Non-pigmented ciliary epithelial cell (primary cell): ENCODE data around the gene TLCD1.
A peak's percentile ranks its signal among the peaks of the same experiment; 100 is the strongest.
"Not testable (repeated sequence)": the region's sequence is repeated elsewhere in the genome, so short reads cannot be mapped to it uniquely, and the experiment has no call there.

Experiments
- DNase-seq: peaks from one replicate; pipeline ENCODE4 v3.0.0-alpha.2; 2010; ENCODE audit warnings: low read depth

TLCD1 gene

DNA sequence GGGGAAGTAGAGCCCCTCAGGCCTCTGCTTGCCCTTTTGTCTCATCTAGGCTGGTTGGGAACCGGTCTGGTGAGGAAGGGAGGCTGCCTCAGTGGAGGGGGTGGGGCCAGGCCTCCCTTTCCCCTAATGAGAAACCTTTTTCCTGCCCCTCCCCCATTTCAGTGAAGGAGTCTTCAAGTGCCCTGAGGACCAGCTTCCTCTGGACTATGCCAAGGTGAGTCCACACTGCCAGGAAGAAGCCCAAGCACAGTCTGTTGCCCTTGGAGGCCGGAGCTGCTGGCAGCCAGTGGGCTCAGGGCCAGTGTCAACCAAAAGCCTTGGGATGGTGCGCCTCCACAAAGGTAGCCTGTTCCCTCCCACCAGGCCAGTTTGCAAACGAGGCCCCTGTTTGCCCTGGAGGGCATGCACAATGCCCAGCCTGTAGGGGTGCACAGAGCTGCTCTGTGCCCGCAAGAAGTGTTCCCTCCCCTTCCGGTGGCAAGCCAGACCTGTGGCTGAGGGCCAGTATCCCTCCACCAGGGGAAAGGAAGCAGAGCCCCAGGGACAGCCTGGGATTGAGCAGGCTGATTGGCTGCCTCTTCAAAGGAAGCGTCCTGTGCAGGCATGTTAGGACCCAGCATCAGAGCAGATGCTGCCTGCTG, 21.1 kb upstream of the TLCD1 start:
- no peak for DNase-seq

DNA sequence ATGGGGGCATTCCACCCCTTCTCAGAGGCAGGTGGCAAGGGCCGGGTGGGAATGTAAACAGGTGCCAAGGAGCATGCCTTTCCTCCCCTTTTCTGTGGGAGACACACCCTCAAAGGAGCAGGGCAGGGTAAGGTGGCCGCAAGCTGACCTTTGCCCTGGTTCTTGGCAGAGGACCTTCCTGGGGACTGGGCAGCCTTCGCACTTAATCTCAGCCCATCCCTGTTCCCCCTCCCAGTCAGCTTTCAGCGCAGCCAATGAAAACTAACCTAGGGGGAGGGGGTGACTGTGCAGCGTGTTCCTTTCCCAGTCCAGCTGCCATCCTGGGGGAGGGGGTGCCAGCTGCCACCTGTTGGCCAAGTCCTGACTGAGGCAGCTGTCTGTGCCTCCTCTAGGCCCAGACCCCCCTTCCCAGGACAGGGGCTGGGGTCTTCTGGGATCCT, 20.6 kb upstream of the TLCD1 start:
- no peak for DNase-seq

- no peak for DNase-seq
These were observed 19.9 kb upstream of the TLCD1 start for GRCh38 chr17:28745786-28746411.

DNA sequence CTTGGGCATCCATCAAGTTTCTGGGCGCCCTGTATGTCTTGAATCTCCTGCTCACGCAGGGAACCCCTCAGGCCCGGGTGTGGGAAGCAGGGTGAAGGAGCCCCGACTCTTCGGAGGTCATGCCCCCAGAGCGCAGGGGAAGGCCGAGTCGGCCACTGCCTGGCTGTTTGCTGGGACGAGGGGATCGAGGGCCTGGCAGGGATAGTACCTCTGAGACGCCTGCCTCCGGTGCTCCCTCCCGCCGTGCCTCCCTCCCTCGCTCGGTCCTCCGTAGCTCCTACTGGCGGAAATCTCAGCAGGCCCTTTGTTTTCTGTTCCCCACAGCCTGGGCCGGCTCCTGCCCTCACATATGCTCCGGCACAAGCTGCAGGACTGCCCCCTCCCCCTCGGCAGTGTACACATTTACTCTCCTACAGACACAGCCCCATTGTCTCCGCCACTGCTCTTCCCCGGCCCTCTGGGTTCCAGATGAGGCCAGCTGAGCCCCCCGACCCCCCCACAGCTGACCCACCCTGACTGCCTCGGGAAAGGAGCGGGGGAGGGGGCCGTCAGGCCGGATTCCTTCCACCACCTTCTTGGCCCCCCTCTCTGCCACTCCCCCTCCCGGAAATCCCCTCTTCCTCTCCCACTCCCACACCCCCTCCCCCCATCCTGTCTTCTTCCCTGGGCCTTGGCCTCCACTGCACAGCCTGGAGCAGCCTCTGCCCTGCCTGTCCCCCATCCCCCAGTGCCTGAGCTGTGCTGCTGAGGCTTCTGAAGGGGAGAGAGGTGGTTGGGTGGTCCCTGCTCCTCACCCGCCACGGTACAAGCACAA, 19.1 kb upstream of the TLCD1 start:
- no peak for DNase-seq

DNA sequence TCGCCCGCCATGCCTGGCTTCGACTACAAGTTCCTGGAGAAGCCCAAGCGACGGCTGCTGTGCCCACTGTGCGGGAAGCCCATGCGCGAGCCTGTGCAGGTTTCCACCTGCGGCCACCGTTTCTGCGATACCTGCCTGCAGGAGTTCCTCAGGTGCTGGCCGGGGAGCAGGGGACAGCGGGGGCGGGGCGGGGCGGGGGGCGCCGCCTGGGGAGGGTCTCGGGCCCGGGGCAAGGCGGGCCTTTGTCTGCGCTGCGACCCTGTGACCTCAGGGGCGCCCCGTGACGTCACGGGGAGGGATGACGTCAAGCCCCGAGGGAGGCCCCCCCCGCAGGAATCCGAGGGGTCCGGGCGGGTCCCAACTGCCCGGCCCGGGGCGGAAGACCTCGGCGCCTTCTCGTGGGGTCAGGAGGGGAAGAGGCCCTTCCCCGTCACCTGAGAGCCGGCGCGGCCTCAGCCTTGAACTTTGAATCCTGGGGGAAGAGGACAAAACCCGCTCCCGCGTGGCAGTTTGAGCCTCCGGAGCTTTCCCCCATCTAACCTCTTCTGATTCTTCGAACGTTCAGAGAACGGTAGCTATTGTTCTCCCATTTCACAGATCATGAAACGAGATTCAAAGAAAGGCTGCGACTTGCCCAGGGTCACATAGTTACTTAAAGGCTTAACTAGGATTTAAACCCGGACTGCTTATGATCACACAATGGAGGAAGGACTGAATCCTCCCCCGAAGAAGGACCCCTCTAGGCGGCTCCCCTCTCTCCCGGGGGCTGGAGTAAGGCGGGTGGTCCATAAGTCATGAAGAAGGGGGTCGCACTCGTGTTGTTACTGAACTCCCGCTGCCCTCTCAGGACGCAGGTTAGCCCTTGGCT, 18.3 kb upstream of the TLCD1 start:
- DNase-seq, result no peak

- DNase-seq, result peak; percentile 78
These were observed 17.4 kb upstream of the TLCD1 start, which contains the start of gene TRAF4 for GRCh38 chr17:28743243-28744103. Gene TRAF4, plus strand, starts transcription at chr17:28744011. Its CDS starts 102 bp downstream, at chr17:28744113.

DNA sequence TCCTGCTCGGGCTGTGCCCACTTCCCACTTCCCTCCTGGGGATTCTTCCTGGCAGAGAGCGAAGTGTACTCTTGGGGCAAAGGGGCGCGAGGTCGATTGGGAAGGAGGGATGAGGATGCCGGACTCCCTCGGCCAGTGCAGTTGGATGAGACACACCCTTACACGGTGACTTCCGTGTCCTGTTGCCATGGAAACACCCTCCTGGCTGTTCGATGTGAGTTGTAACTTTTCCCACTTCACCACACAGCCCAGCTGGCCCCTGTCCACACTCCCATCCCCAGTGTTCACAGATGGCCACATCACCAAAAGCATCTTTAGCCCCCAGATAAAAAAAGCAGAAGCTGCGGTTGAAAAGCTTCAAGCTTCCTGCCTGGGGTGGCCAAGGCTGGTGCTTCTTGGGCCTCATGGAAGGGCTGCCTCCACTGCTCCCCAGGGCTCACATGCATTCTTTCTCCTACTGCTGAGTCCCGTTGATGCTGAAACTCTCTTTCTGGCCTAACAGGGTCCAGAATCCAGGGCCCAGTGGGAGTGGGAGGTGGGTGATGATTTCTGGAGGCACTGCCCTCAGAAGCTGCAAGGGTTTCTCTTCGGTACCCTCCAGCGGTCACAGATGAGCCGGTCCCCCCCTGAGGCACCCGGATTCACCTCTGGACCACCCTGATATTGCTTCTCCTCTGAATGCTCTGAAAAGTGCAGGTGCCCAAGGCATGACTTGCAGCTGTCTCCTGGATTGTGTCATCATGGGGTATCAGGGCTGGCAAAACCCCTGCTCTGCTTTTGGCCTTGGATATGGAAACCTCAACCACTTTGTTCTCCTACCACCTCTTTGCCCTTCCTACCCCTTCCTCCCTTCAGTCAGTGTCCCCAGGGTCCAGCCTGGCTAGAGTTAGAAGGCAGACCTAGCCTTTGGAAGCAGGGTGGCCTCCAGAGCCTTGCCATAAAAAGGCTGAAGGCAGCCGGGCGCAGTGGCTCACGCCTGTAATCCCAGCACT, 15.6 kb upstream of the TLCD1 start:
- no peak for DNase-seq

GRCh38 chr17:28740406-28741357, 14.6 kb upstream of the TLCD1 start:
- no peak for DNase-seq

DNA sequence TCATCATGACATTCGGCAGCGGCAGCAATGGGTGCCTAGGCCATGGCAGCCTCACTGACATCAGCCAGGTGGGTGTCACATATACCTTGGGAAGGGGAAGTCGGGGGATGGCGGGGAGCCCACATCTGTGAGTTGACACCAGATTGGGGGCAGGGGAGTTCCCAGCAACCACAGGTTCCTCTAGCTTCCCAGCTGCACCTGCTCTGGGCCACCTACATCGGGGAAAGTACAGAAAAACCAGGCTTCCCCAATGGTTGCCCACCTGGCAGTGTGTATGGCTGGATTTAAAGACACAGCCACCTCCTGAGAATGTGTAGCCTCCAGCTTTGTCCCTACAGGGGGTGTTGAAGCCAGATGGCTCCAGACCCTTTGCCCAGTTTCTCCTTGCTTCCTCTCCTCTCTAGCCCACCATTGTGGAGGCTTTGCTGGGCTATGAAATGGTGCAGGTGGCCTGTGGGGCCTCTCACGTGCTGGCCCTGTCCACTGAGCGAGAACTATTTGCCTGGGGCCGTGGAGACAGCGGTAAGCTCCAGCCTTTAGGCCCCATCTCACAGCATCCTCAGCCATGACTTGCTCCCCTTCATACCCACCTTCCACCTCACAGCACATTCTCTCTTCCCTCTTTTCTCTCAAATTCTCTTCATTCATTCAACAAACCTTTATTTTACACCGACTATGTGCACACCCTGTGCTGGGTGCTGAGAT, 12.8 kb upstream of the TLCD1 start:
- no peak for DNase-seq

DNA sequence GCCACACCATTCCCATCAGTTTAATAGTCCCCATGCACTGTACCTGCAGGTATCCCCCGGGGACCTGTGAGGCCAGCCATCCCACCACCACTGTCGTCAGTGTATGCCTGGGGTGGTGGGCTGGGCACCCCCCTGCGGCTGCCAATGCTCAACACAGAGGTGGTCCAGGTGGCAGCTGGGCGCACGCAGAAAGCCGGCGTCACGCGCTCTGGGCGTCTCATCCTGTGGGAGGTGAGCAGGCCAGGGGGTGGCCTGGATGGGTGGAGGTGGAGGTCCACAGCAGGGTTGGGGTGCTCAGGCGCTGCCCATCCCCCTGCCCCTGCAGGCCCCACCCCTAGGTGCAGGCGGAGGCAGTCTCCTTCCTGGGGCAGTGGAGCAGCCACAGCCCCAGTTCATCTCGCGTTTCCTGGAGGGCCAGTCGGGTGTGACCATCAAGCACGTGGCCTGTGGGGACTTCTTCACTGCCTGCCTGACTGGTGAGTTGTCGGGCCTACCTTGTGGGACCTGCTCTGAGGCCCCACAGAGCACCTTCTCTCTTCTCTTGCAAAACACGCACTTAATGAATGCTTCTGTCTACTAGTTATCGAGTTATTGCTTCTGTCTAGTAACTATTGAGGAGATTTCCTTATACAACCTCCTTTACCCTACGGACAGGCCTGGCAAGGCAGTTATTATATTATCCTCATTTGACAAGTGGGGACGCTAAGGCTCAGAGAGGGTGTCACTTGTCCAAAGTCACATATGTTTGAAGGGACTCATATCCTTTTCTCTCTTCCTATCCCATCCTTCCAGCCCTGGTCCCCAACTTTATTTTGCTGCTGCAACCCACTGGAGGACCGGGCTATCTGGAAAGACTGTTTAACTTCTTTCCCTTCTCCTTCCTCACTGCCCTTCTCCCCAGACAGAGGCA, 12.0 kb upstream of the TLCD1 start:
- DNase-seq, result no peak

DNA sequence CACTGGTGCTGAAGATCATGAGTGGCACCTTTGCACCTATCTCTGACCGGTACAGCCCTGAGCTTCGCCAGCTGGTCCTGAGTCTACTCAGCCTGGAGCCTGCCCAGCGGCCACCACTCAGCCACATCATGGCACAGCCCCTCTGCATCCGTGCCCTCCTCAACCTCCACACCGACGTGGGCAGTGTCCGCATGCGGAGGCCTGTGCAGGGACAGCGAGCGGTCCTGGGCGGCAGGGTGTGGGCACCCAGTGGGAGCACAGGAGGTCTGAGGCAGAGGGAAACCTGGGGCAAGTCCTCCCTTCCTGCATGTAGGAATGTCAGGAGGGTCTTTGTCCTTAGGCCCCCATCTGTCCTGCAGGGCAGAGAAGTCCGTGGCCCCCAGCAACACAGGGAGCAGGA, 11.3 kb upstream of the TLCD1 start:
- no peak for DNase-seq

GRCh38 chr17:28735913-28736769, 10.1 kb upstream of the TLCD1 start:
- DNase-seq, result not testable (repeated sequence)

DNA sequence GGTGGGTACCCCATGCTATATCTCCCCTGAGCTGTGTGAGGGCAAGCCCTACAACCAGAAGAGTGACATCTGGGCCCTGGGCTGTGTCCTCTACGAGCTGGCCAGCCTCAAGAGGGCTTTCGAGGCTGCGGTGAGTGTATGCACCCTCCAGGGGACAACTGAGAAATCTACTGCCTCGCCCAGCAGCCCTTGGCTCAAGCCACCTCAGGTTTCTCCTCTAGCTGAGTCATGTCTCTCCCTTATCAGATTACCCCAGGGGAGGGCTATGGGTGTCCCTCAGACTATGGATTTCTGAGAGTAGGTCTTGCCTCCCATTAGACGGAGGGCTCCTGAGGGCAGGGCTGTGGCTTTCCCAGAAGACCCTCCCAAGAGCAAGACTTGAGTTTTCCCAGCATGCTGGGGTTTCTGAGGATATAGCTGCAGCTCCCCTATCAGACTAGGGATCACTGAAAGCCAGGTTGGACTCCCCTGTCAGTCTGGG, 9.2 kb upstream of the TLCD1 start:
- DNase-seq, result no peak

DNA sequence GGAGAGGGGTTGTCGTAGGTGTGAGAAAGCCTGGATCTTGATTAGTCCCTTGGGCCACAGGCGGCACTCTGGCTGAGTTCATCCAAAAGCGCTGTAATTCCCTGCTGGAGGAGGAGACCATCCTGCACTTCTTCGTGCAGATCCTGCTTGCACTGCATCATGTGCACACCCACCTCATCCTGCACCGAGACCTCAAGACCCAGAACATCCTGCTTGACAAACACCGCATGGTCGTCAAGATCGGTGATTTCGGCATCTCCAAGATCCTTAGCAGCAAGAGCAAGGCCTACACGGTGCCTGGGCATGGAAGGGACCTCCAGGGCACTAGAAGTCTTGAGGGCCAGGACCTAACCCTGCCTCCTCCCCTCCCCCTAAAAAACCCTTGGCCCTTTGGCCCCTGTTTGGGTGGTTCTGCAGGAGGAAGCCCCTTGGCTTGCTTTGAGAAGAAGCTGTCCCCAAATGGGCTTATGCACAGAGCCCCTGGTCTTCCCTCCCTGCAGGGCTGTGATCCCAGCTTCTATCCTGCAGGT, 8.7 kb upstream of the TLCD1 start:
- DNase-seq, result no peak

GRCh38 chr17:28733346-28733745, 7.3 kb upstream of the TLCD1 start:
- DNase-seq, result no peak

GRCh38 chr17:28729950-28730330, 3.9 kb upstream of the TLCD1 start:
- no peak for DNase-seq
